WTC11 (cell line): ENCODE results near the gene RBFOX1. TPM values are rescaled to one million over a fixed set of nuclear protein-coding genes. Genes with fewer than 3 reads are reported as not detected.

ENCODE experiments used
- ATAC-seq: fragments of 200-7000 bp; cut with Tn5 transposase; 2 replicates; pipeline ENCODE4 v1.10.0; 2021; ENCODE audit warnings: mild to moderate bottlenecking, moderate library complexity
- CTCF ChIA-PET: fragments of 300-600 bp; sonication (Branson Sonifier 250); formaldehyde crosslinking; loops from one replicate; lab custom pipeline; 2021; ENCODE audit warnings: antibody characterized with exemption; lab: Charles Lee
- POLR2A ChIA-PET: fragments of 350-600 bp; sonication (Branson Sonifier 250); formaldehyde crosslinking; loops from one replicate; lab custom pipeline; 2021; ENCODE audit warnings: antibody characterized with exemption; lab: Charles Lee
- DNase-seq: peaks from one replicate; pipeline ENCODE4 v3.0.0; 2021; ENCODE audit warnings: low spot score
- H3K27ac Mint-ChIP-seq: 2 replicates; pipeline ENCODE4 v1.8.0; 2021; ENCODE audit warnings: mixed read lengths
- H3K27me3 Mint-ChIP-seq: 2 replicates; pipeline ENCODE4 v1.8.0; 2021; ENCODE audit warnings: low read depth, mild to moderate bottlenecking, moderate library complexity, mixed read lengths
- H3K36me3 Mint-ChIP-seq: 2 replicates; pipeline ENCODE4 v1.8.0; 2021; ENCODE audit warnings: mixed read lengths
- H3K4me1 Mint-ChIP-seq: 2 replicates; pipeline ENCODE4 v1.8.0; 2022; ENCODE audit warnings: mixed read lengths
- H3K4me3 Mint-ChIP-seq: 2 replicates; pipeline ENCODE4 v1.8.0; 2021; ENCODE audit warnings: mild to moderate bottlenecking, moderate library complexity, mixed read lengths
- H3K9me3 Mint-ChIP-seq: 2 replicates; pipeline ENCODE4 v1.8.0; 2021; ENCODE audit warnings: mixed read lengths
- AR ChIP-seq: fragments of 250-450 bp; sonication (Bioruptor Pico); IDR thresholded peaks from 2 replicates; pipeline ENCODE4 v1.9.0; 2021; ENCODE audit warnings: mild to moderate bottlenecking
- ARID4B ChIP-seq: sonication (generic); formaldehyde crosslinking; IDR thresholded peaks from 2 replicates; pipeline ENCODE4 v1.8.0; 2023; ENCODE audit warnings: missing genetic modification reagents, mild to moderate bottlenecking, borderline replicate concordance
- ATF1 ChIP-seq: sonication (generic); formaldehyde crosslinking; IDR thresholded peaks from 2 replicates; pipeline ENCODE4 v1.8.1; 2023; ENCODE audit warnings: mild to moderate bottlenecking, moderate library complexity, missing genetic modification reagents
- E2F4 ChIP-seq: sonication (generic); formaldehyde crosslinking; IDR thresholded peaks from 2 replicates; pipeline ENCODE4 v1.8.1; 2022; ENCODE audit warnings: low read depth, mild to moderate bottlenecking, moderate library complexity, missing genetic modification reagents, borderline replicate concordance
- EMX1 ChIP-seq: fragments of 250-450 bp; sonication (Bioruptor Pico); IDR thresholded peaks from 2 replicates; pipeline ENCODE4 v1.8.0; 2021; ENCODE audit warnings: mild to moderate bottlenecking
- ERG ChIP-seq: fragments of 250-450 bp; sonication (Bioruptor Pico); IDR thresholded peaks from 2 replicates; pipeline ENCODE4 v1.8.0; 2021; ENCODE audit warnings: mild to moderate bottlenecking
- GABPB1 ChIP-seq: sonication (generic); formaldehyde crosslinking; IDR thresholded peaks from 2 replicates; pipeline ENCODE4 v1.8.1; 2023; ENCODE audit warnings: mild to moderate bottlenecking, missing genetic modification reagents
- GRHL2 ChIP-seq: fragments of 250-450 bp; sonication (Bioruptor Pico); IDR thresholded peaks from 2 replicates; pipeline ENCODE4 v1.8.0; 2022; ENCODE audit warnings: mild to moderate bottlenecking, moderate library complexity; ENCODE audit not compliant: insufficient replicate concordance, severe bottlenecking
- IRF2 ChIP-seq: sonication (generic); formaldehyde crosslinking; IDR thresholded peaks from 2 replicates; pipeline ENCODE4 v1.8.0; 2022; ENCODE audit warnings: low read depth, missing genetic modification reagents, borderline replicate concordance
- JAZF1 ChIP-seq: fragments of 250-450 bp; sonication (Bioruptor Pico); IDR thresholded peaks from 2 replicates; pipeline ENCODE4 v1.9.0; 2021; ENCODE audit warnings: moderate library complexity, mild to moderate bottlenecking, inconsistent platforms
- KAT7 ChIP-seq: sonication (generic); formaldehyde crosslinking; IDR thresholded peaks from 2 replicates; pipeline ENCODE4 v1.8.1; 2023; ENCODE audit warnings: missing genetic modification reagents, mild to moderate bottlenecking, borderline replicate concordance
- MAX ChIP-seq: sonication (generic); formaldehyde crosslinking; IDR thresholded peaks from 2 replicates; pipeline ENCODE4 v1.8.0; 2022; ENCODE audit warnings: mild to moderate bottlenecking, missing genetic modification reagents
- MLX ChIP-seq: sonication (generic); formaldehyde crosslinking; IDR thresholded peaks from 2 replicates; pipeline ENCODE4 v1.8.1; 2023; ENCODE audit warnings: mild to moderate bottlenecking, missing genetic modification reagents, moderate library complexity
- NR1H2 ChIP-seq: sonication (generic); formaldehyde crosslinking; IDR thresholded peaks from 2 replicates; pipeline ENCODE4 v1.9.0; 2021; ENCODE audit warnings: mild to moderate bottlenecking, moderate library complexity, missing genetic modification reagents
- NR3C1 ChIP-seq: sonication (generic); formaldehyde crosslinking; conservative IDR thresholded peaks from 2 replicates; pipeline ENCODE4 v1.8.1; 2023; ENCODE audit warnings: low read depth, mild to moderate bottlenecking, missing genetic modification reagents
- OVOL2 ChIP-seq: fragments of 250-450 bp; sonication (Bioruptor Pico); IDR thresholded peaks from 2 replicates; pipeline ENCODE4 v1.9.0; 2021; ENCODE audit warnings: mild to moderate bottlenecking, borderline replicate concordance
- RORB ChIP-seq: fragments of 250-450 bp; sonication (Bioruptor Pico); IDR thresholded peaks from 2 replicates; pipeline ENCODE4 v1.9.0; 2021; ENCODE audit warnings: mild to moderate bottlenecking
- TCF7 ChIP-seq: sonication (generic); formaldehyde crosslinking; IDR thresholded peaks from 2 replicates; pipeline ENCODE4 v1.8.0; 2022; ENCODE audit warnings: mild to moderate bottlenecking, low read depth, missing genetic modification reagents, moderate library complexity
- TEAD1 ChIP-seq: sonication (generic); formaldehyde crosslinking; IDR thresholded peaks from 2 replicates; pipeline ENCODE4 v1.8.0; 2022; ENCODE audit warnings: mild to moderate bottlenecking, missing genetic modification reagents
- ZMAT4 ChIP-seq: fragments of 250-450 bp; sonication (Bioruptor Pico); IDR thresholded peaks from 2 replicates; pipeline ENCODE4 v1.9.0; 2021; ENCODE audit warnings: mild to moderate bottlenecking
- ZNF263 ChIP-seq: sonication (generic); formaldehyde crosslinking; IDR thresholded peaks from 2 replicates; pipeline ENCODE4 v1.8.1; 2022; ENCODE audit warnings: low read depth, mild to moderate bottlenecking, moderate library complexity, missing genetic modification reagents
- ZNF317 ChIP-seq: sonication (generic); formaldehyde crosslinking; IDR thresholded peaks from 2 replicates; pipeline ENCODE4 v1.8.1; 2023; ENCODE audit warnings: low read depth, mild to moderate bottlenecking, moderate library complexity, missing genetic modification reagents, borderline replicate concordance
- ZNF423 ChIP-seq: fragments of 250-450 bp; sonication (Bioruptor Pico); IDR thresholded peaks from 2 replicates; pipeline ENCODE4 v2.1.2; 2022; ENCODE audit warnings: mild to moderate bottlenecking, moderate library complexity
- total RNA-seq: library from RNA; stranded (reverse); gene quantifications from 3 replicates; pipeline ENCODE4 v1.2.3, GENCODE V29; 2021

Gene RBFOX1
- total RNA-seq, 1 experiment from 2014 or later = 1.1 TPM

- DNase-seq (no peak), ATAC-seq (no peak)
- POLR2A ChIA-PET = no interaction called here
- TF ChIP-seq EMX1 (CRISPR knock-in tag) (no peak), GABPB1 (no peak), TEAD1 (CRISPR knock-in tag) (no peak), E2F4 (CRISPR knock-in tag) (no peak), OVOL2 (CRISPR knock-in tag) (no peak), AR (CRISPR knock-in tag) (no peak), ZNF317 (CRISPR knock-in tag) (no peak), MLX (CRISPR knock-in tag) (no peak)
- Mint-ChIP-seq H3K27me3 (peaks cover 9% of the 10 kb centered on the region; the same call in 1 of the 2 replicates), H3K27ac (no peak overlapping the region), H3K36me3 (peaks cover 12% of the 10 kb centered on the region; the same call in 1 of the 2 replicates), H3K9me3 (peaks cover 27% of the 10 kb centered on the region), H3K4me1 (peaks cover 33% of the 10 kb centered on the region), H3K4me3 (no peak overlapping the region)
- CTCF ChIA-PET = no interaction called here
These were observed 314.3 kb downstream of the RBFOX1 start for GRCh38 chr16:7646821-7647500.

- peaks cover 9% of the 10 kb centered on the region; the same call in 1 of the 2 replicates for H3K36me3 Mint-ChIP-seq
- POLR2A ChIA-PET = interaction anchor here (0.5 kb wide), 1 partner anchor 60 kb away, joined by 3 read pairs; no protein-coding TSS in a partner anchor
- no peak overlapping the region for H3K27ac Mint-ChIP-seq
- CTCF ChIA-PET = no interaction called here
- DNase-seq (no peak), ATAC-seq (no peak)
- no peak overlapping the region for H3K4me3 Mint-ChIP-seq
- H3K4me1 Mint-ChIP-seq = peaks cover 42% of the 10 kb centered on the region
- TF ChIP-seq ERG (no peak), KAT7 (CRISPR knock-in tag) (no peak), TCF7 (CRISPR knock-in tag) (no peak), IRF2 (CRISPR knock-in tag) (no peak), ARID4B (CRISPR knock-in tag) (no peak), ATF1 (CRISPR knock-in tag) (no peak), NR1H2 (CRISPR knock-in tag) (no peak), RORB (CRISPR knock-in tag) (no peak), ZNF423 (CRISPR knock-in tag) (no peak), MAX (CRISPR knock-in tag) (no peak), GRHL2 (no peak), ZNF263 (no peak), JAZF1 (CRISPR knock-in tag) (no peak), NR3C1 (CRISPR knock-in tag) (no peak), ZMAT4 (CRISPR knock-in tag) (no peak)
- peaks cover 7% of the 10 kb centered on the region; the same call in 1 of the 2 replicates for H3K27me3 Mint-ChIP-seq
- H3K9me3 Mint-ChIP-seq = peaks cover 20% of the 10 kb centered on the region
These were observed 317.8 kb downstream of the RBFOX1 start for GRCh38 chr16:7650431-7650830.
